Fibroblast of skin of left quadriceps (primary cell): Measurements from ENCODE around the gene EIF4E1B.
A peak's percentile ranks its signal among the peaks of the same experiment; 100 is the strongest.

Experiments
- DNase-seq, 2 experiments: peaks; one replicate each; pipeline ENCODE4 v3.0.0-alpha.2; 2013; ENCODE audit warnings: low read depth in 2 of 2

The EIF4E1B gene

DNA sequence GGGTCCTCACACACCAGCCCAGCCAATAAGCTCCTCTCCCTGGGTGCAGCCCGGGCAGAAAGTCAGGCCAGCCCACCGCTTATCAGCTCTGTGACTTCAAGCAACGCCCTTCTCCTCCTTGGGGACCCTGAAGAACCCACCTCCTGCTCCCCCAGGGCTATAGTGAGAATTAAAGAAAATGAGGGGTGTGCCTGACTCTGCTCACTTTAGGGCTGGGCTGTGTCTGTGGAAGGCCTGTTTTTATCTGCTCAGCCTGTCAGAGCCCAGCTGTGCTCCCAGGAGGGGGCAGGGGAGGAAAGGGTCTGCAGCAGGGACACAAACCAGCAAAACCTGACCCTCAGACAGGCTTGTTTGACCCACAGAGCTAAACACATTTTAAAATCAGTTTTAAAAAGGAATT is 24.4 kb upstream of the EIF4E1B start:
- DNase-seq = no peak

DNA sequence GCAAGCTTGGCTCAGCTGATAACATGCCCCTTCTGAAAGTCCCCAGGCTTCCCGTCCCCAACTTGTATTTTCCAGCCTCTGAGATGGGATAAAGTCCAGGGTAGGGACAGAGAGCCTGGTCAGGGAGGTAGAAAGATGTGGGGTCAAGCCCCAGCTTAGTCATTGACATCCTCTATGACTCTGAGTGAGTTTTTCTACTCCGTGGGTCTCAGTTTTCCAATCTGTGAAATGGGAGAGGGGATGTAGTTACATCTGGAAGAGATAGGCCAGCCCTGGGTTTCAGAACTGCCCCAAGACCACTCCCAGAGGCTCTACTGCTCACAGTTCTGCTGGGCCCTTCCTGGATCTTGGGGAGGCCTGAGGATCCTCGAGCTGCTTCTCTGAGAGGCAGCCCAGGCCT is 23.6 kb upstream of the EIF4E1B start:
- DNase-seq = no peak

DNA sequence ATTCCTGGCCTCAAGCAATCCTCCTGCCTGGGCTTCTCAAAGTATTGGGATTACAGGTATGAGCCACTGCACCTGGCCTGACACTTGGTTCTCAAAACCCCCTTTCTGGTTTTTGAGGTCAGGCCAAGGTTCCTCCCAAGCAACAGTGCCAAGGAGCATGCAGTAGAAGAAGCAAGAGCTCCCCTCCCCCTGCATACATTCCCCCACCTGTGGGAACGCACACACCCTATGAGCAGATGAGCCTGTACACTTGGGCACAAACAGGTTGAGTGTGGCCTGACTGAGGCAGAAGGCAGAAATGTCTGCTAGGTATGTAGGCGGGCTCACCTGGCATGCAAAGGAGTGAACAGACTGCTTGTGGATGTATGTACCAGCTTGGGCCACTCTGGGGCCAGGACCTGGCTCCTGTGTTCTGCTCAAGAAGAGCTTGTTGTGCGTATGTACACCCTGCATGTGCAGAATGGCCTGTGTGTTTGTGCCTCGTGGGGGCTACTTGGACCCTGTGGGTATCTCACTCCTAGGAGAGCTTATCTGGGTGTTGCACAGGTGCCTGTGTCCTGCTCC is 22.3 kb upstream of the EIF4E1B start:
- DNase-seq = no peak

DNA sequence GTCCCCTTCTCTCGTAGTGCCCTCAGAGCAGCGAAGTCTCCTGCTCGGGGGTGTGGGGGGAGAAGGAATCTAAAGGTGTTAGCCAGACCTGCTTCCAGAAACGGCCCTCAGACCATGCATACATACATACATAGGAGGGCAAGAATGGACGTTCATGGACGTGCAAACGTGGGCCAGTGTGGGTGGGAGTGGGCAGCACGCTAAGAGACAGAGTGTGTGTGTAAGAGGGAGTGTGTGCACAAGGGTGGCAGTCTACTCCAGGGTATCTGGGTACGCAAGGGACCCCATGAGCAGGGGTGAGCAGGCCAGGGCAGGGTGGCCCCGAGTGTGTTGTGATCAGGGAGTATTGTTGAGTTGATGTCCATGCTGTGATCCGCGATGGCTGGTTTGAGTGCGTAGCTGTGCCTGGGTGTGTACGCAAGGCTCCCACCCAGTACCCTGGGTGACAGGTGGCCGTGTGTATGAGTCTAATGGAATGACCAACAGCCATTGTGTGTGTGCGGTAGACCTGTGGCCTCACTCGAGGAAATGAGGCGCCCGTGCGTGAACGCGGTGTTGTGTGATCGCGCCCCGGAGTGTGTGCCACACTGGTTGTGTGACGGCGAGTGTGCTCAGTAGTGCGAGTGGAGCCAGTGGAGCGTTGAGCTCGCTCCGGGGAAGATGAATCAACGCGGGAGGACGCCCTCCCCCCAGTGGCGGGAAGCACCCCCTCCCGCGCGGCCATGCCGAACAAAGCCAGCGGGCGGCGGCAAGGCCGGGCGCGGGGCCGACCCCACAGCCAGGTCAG is 21.3 kb upstream of the EIF4E1B start:
- no peak for DNase-seq

DNA sequence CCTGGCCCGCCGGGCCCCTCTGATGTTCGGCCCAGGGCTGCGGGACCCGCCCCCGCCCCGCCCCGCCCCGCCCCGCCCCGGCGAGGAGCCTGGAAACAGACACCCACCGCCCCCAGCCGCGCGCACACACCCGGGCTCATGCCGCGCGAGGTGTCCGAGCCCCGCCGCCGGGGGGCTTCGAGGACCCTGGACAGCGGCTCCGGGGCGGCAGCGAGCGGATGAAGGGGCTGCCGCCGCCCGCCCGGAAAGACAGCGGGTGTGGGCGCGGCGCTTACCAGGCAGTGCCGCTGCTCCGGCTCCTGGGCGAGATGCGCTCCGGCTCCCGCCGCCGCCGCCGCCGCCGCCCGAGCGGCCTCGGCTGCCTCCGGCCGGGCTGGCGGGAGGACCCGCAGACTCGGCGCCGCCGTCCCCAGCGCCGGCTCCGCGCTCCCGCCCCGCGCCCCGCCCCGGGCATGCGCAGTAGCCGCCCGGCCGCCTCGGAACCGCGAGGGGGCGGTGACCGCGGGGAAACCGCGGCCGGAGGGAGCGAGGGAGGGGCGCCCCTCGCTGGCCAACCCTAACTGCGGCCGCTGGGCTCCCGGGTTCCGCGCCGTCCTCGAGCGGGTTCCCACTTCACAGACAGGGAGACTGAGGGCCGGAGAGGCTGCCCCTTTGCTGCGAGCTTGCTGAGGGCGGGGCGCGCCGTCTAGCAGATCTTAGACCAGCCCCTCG is 20.6 kb upstream of the EIF4E1B start, which contains the start of gene GPRIN1:
Gene GPRIN1, minus strand, starts transcription at position 433 of the 711 bp plus-strand sequence. CDS start 10,322 bp downstream, outside the sequence.
- no peak for DNase-seq

DNA sequence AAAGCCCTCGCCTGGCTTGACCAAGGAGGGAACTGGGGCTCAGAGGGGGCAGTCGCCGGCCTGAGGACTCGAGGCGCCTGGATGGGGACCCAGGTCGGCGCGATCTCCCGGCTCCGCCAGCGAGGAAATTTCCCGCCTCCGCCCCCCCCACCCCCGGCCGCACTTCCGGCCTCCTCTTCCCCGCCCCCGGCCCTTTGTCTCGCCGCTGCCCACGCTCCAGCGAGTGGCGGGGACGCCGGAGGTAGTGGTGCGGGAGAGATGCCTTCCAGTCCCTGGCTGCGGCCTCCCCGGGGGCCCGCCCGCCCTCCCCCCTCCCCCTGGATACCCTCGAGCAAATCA is 20.1 kb upstream of the EIF4E1B start:
- no peak for DNase-seq

DNA sequence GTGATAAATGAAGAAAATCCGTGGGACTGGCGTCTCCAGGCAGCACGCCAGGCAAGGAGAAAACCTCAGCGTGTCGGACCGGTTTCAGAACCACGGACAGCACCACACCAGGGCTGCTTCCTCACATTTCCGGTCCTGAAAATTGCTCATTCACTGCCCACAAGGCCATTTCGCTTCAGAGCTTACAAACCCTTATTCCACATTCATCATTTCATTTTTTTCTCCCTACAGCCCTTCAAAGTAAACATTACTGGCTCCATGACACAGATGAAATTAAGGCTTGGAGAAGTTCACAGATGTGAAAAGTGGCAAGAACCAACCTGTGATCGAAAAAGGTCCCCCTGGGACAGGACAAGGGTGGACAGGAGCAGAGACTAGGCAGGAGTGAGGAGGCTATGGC is 19.0 kb upstream of the EIF4E1B start:
- peak; percentile 57 to 59 for DNase-seq

DNA sequence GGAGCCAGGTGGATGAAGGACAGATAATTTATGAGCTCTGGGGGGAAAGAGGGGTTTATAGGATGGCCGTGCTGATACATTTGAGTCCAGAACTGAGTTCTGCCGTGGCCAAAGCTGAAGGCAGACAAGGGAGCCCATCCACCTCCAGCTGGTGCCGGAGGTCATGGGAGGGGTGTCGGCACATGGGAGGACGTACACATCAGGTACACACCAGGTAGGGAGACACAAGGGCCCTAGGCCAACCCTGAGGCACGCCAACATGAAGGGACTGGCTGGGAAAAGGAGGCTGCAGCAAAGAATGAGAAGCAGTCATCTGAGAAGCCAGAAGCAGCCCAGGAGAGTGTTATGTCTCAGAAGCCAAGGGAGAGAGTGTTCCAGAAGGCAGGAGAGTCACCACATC is 18.5 kb upstream of the EIF4E1B start:
- DNase-seq = no peak

DNA sequence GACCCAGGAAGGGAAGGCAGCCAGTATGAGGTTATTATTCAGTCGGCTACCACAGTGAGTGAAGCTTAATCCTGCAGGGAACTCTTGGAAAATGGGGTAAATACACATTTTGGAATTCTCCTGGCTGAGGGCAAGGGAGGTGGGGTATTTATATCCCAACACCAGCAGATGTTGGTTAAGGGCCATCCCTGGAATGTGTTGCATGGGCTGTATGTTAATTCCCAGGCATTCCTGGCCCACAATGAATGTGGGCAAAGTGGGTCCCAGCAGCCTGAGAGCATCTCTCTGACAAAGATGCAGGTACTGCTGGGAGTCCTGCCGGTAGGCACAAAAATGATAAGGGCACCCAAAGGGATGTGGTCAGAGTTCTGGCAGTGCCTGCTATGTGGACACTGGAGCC is 17.6 kb upstream of the EIF4E1B start:
- no peak for DNase-seq

DNA sequence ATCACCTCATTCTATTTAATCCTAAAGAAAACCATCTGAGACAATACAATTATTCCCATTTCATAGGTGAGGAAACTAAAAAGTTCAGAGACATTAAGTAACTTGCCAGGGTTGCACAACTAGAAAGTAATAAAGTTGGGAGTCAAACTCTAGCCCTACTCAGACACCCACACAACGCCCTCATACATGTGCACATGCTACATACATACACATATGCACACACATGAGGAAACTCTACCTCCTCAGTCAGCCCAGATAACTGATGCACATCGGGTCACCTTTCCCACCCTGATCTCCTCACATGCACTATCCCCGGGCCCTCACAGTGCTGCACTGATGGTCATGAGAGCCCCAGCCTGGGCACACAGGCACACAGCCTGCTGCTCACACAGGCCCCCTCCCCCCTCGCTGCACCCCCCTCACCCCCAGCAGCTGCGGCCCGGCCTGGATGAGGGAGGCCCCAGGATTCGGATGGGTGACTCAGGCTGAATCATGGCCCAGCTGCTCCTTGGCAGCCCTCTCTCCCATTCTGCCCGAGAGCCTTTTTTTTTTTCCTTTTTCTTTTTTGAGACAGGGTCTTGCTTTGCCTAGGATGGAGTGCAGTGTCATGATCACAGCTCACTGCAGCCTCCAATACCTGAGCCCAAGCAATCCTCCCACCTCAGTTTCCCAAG is 15.5 kb upstream of the EIF4E1B start:
- peak in 1 of 2 experiments; percentile 43 for DNase-seq

DNA sequence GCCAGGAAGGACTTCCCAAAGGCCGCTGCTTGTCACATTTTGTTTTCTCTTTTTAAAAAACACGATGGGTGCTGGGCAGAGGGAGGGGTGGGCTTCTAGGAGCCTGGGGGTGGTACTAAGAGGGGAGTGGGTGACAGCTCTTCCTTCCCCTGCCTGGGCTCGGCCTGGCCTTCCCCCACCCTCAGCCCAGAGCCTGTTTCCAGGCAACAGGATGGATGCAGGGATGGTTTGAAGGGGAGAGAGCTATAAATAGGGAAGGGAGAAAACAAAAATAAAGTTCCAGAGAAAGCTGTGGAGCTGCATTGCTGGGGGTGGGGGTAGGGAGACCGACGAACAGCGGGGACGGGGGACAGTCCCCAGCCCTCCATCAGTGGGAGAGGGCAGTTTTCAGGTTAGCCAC is 14.0 kb upstream of the EIF4E1B start:
- no peak for DNase-seq

DNA sequence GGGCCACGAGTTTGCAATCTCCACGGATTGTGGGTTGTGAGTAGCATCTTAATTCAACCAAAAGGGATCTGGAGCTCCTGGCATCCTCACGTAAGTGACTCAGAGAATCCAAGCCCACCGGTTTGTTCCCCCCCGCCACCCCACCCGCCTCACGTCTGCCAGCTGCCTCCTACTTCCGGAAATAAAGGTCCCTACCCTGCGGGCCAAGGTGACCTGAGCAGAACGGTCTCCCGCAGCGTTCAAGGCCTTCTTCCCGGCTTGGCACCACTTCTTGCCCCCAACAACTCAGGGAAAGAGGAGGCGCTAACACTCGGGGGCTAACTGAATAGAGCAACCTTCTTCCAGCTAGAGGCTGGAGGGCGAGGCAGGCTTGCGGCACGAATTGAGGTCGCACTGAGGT is 11.7 kb upstream of the EIF4E1B start:
- DNase-seq = no peak

DNA sequence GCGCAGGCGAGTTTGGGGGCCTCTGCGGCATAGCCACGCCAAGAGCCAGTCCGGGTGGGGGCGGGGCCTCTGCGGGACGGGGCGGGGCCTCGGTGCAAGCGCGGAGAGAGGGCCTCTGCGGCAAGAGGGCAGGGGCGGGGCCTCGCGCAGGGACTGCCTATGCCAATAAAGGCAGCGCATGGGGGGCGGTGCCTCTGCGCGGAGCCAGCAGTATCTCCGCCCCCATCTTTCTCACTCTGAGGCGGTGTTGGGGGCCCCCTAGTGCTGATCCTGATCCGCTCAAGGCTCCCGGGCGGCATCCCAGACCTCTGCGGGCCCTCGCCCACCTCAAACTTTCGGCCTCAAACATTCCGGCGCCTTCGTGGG is 11.3 kb upstream of the EIF4E1B start:
- DNase-seq = peak; percentile 72 to 73

DNA sequence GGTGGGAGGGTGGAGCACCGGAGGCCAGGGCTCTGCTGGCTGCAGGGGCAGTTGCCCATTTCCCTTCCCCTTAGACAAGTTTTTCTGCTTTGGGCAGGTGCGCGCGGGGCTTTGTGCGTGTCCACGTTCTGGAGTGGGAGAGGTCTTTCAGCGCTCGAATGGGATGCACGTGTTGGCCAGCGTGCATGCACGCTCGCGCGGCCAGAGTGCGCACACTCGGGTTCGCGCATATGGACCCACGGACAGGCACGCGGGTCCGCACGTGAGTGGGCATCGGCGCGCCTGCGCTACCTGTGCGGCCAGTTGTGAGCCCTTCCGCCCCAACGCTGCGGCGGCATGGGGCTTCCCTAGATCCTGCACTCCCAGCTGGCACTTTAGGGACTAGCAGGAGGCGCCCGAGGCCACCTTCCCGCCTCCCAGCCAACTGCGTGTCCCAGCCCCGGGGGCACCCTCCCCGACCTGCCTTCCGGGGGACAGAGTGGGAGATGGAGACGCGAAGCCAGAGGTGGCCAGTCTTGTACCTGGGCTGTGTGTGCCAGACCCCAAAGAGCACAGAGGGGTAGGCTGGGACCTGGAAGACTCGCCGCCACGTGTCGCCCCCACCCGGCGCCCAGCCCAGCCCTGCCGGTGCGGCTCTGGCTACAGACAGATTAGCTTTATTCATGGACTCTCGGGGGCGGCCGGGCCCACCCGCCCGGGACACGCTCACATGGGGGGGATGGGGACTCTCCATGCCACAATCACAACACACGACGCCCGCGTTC is 10.7 kb upstream of the EIF4E1B start:
- DNase-seq = no peak

DNA sequence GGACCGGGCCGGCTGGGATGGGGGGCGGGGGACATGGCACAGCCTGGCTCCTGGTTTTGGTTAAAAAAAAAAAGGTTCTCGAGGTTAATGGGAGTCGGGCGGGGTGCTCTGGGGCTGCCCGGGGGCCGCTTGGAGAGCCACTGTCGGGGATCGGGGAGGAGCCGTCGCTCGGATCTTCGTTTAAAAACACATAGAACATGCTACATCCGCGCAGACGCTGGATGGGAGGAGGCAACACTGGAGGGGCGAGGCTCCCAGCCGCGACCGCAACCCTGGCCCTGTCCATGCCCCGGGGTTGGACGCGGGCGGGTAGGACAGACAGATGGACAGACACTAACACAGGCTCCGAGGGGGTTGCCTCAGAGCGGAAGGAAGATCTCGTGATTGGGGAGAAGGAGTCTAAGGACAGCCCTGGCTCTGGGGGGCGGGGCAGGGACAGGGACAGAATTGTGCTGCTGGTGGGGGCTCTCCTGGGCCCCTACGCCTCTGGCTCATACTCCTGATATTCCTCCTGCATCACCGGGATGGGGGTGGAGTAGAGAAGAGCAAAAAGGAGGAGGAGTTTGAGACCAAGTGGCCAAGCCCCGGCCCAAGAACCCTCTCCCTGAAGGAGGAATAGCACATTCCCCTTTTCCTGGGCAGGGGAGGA is 10.0 kb upstream of the EIF4E1B start:
- DNase-seq = no peak

DNA sequence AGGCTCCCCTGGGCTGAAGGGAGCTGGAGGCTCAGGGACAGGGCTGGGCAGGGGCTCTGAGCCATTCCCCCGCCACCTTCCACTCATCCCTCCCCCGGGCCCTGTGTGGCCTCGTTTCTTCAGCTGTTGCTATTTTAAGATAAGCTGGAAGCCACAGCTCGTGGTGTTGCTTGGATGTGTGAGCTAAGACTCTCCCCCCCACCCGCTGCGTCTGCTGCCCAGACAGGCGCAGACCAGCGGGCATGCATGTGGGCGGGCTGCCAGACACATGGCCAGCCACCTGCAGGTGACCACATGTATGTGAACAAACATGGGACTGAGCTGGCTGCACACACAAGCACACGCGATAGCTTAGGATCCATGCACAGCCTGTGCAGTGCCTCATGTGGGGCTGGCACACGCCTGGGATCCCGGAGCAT is 8.8 kb upstream of the EIF4E1B start:
- DNase-seq = no peak

DNA sequence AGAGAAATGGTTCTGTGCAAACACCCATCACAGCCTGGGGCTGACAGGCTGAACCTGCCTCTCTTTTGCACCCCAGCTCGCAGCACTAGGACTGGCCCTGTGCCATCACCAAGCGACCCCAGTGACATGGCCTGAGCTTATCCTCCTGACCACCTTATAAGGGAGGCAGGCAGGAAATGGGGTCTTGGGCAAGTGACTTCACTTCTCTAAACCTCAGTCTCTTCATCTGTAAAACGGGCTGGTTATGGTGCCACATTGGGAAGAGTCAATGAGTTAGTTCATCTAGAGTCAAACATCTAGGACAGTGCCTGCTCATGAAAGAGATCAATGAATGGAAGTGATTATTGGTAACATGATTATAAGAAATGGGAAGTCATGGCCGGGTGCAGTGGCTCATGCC is 6.3 kb upstream of the EIF4E1B start:
- DNase-seq = no peak

DNA sequence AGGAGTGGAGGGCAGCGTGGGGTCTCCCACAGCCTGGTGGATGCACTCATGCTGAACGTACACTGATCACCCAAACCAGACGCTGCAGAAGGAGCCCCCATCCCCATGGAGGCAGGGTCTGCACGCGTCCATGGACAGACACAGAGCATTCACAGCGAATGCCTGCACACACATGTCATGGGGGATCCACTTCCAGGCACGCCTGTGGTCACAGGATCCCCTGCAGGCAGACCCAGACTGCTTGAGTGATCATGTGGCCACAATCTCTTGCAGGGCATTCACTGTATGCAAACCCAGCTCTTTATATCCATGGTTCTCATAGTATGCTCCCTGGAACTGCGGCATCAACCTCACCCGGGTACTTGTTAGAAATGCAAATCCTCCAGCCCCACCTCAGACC is 5.5 kb upstream of the EIF4E1B start:
- DNase-seq = no peak

DNA sequence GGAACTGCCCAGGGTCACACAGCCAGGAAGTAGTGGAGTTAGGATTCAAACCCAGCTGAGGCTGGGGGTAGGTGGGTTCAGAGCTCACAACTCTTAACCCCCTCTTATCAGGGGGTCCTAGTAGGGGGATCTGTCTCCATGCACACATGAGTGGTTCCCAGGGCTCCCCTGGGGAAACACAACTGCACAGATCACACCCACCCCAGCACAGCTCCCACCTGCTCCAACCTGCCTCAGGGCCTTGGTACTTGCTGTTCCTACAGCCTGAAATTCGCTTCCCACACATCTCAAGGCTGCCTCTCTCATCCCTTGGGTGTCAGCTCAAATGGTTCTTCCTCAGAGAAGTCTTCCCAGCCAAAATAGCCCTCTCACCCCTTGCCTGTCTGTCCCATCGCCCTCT is 5.0 kb upstream of the EIF4E1B start:
- DNase-seq = no peak

DNA sequence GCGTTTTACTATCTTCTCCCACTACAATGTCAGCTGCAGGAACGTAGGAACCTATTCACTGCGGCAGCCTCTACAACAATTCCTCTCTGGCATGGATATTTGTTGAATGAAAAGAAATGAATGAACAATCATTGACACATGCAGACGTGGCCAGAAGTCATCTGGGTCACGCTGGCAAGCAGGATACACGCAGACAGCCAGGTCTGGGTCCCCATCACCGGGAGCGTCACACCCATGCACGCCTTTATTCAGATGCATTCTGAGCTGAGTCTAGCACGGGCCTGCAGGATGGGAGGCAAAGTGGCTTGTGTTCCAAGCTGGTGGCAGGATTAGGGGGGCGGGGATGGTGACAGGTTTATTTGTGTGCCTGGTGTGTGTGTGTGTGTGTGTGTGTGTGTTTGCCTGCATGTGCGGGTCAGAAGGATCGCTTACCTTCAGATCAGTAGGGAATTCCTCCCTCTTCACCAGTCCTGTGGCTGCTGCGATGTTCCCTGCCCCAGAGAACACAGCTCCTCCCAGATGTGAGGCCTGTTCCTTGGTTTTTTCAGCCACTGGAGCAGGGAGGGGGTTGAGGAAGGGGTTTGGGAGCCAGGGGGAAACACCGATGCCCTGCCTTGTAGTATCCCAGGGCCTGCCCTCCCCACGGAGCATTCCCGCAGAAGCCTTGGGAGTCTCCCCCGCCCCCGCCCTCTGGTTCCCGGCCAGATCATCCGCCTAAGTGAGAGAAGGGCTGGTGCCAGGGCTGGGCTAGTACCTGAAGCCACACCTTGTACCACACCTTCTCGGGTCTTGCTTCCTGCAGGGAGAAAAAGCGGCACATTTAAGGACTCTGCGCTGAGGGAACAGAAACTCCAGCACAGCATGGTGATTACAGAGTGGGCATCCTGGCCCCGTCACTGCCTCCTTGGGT is 4.3 kb upstream of the EIF4E1B start:
- no peak for DNase-seq
